Memory B cell (primary cell): Measurements from ENCODE around the gene ZBED1.

ENCODE experiments used
- ATAC-seq: fragments of 150-1000 bp; cut with Tn5 transposase; 2 replicates; pipeline ENCODE4 v1.10.0; 2021; ENCODE audit warnings: low read depth, mild to moderate bottlenecking, moderate library complexity
- DNase-seq, 2 donors: peaks; one replicate each; pipeline ENCODE4 v3.0.0; 2022; ENCODE audit warnings: low spot score in 2 of 2
- H3K27ac Mint-ChIP-seq: one replicate; pipeline ENCODE4 v1.8.0; 2022; ENCODE audit warnings: mild to moderate bottlenecking, moderate library complexity, mixed read lengths
- H3K27me3 Mint-ChIP-seq: one replicate; pipeline ENCODE4 v1.8.0; 2022; ENCODE audit warnings: mixed read lengths
- H3K36me3 Mint-ChIP-seq: one replicate; pipeline ENCODE4 v1.8.0; 2022; ENCODE audit warnings: mild to moderate bottlenecking, mixed read lengths
- H3K4me1 Mint-ChIP-seq: one replicate; pipeline ENCODE4 v1.8.0; 2022; ENCODE audit warnings: mixed read lengths
- H3K4me3 Mint-ChIP-seq: one replicate; pipeline ENCODE4 v1.8.0; 2022; ENCODE audit warnings: mild to moderate bottlenecking, moderate library complexity, mixed read lengths
- H3K9me3 Mint-ChIP-seq: one replicate; pipeline ENCODE4 v1.8.0; 2022; ENCODE audit warnings: mixed read lengths

ZBED1 gene

DNA sequence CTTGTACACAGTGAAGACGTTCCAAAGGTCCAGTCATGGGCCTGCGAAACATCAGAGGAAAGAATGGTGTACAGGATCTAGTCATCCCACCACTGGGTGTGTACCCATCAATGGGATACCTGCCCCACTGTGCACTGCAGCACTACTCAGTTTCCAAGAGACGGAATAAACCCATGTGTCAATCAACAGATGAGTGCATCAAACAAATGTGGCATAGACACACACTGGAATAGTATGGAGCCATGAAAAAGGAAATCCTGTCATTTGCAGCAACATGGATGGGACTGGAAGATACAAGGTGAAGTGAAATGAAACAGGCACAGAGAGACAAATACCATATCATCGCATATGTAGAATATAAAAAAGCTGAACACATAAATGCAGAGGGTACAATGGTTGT, 48.0 kb downstream of the ZBED1 start:
- no peaks in the 10 kb centered on the region for H3K9me3 Mint-ChIP-seq
- peaks cover 28% of the 10 kb centered on the region for H3K36me3 Mint-ChIP-seq
- no peak overlapping the region for H3K27ac Mint-ChIP-seq
- ATAC-seq (no peak), DNase-seq (no peak)
- H3K4me1 Mint-ChIP-seq: peaks cover 13% of the 10 kb centered on the region
- no peak overlapping the region for H3K4me3 Mint-ChIP-seq
- no peaks in the 10 kb centered on the region for H3K27me3 Mint-ChIP-seq

GRCh38 chrX:2452317-2452784, 48.4 kb downstream of the ZBED1 start:
- Mint-ChIP-seq H3K4me1 (peaks cover 13% of the 10 kb centered on the region), H3K27me3 (no peaks in the 10 kb centered on the region), H3K4me3 (no peak overlapping the region), H3K36me3 (peaks cover 32% of the 10 kb centered on the region), H3K27ac (no peak overlapping the region), H3K9me3 (no peaks in the 10 kb centered on the region)
- DNase-seq: no peak
- no peak for ATAC-seq

DNA sequence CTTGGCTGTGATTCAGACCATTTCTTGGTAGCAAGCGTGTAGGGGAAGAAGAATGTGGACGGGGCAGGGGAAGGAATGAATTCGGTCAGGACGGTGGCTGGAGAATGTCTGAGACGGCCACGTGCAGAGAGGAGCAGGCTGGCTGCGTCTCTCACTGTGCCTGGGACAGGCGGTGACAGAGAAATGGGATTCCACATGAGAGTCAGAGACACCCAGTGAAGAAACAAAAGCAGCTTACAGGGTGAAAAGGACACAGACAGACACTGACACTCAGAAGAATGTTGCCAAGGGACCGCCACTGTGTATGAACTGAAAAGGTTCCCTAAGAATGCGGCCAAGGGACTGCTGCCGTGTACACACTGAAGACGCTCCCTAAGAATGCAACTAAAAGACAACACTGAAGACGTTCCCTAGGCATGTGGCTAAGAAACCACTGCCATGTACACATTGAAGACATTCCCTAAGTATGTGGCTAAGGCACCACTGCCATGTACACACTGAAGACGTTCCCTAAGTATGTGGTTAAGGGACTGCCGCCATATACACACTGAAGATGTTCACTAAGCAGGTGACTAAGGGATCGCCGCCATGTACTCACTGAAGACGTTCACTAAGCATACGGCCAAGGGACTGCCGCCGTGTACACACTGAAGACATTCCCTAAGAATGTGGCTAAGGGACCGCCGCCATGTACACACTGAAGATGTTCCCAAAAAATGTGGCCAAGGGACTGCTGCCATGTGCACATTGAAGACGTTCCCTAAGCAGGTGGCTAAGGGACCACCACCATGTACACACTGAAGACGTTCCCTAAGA, 49.1 kb downstream of the ZBED1 start:
- no peak overlapping the region for H3K4me3 Mint-ChIP-seq
- peaks cover 34% of the 10 kb centered on the region for H3K36me3 Mint-ChIP-seq
- DNase-seq: no peak

DNA sequence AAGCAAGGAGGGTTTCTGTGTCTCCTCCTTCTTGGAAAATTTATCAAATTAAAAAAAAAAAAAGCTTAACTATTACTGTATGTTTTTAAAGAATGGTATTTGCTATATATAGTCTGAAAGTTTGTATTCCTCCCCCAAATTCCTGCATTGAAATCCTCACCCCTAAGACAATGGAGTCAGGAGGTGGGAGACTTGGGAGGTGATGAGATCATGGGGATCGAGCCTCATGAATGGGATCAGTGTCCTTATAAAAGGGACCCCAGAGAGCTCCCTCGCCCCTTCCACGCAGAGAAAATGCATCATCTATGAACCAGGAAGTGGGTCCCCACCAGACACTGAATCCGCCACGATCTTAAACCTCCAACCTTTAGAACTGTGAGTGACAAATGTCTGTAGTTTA, 50.1 kb downstream of the ZBED1 start:
- H3K36me3 Mint-ChIP-seq: peaks cover 34% of the 10 kb centered on the region
- no peak overlapping the region for H3K27ac Mint-ChIP-seq
- H3K4me1 Mint-ChIP-seq: peaks cover 14% of the 10 kb centered on the region
- no peaks in the 10 kb centered on the region for H3K9me3 Mint-ChIP-seq
- no peak for ATAC-seq
- H3K27me3 Mint-ChIP-seq: no peaks in the 10 kb centered on the region
- no peak for DNase-seq
- no peak overlapping the region for H3K4me3 Mint-ChIP-seq

More for the DNA sequence above, 49.1 kb downstream of the ZBED1 start:
- peaks cover 13% of the 10 kb centered on the region for H3K4me1 Mint-ChIP-seq
- ATAC-seq: no peak
- no peak overlapping the region for H3K27ac Mint-ChIP-seq
- no peaks in the 10 kb centered on the region for H3K27me3 Mint-ChIP-seq
- no peaks in the 10 kb centered on the region for H3K9me3 Mint-ChIP-seq

DNA sequence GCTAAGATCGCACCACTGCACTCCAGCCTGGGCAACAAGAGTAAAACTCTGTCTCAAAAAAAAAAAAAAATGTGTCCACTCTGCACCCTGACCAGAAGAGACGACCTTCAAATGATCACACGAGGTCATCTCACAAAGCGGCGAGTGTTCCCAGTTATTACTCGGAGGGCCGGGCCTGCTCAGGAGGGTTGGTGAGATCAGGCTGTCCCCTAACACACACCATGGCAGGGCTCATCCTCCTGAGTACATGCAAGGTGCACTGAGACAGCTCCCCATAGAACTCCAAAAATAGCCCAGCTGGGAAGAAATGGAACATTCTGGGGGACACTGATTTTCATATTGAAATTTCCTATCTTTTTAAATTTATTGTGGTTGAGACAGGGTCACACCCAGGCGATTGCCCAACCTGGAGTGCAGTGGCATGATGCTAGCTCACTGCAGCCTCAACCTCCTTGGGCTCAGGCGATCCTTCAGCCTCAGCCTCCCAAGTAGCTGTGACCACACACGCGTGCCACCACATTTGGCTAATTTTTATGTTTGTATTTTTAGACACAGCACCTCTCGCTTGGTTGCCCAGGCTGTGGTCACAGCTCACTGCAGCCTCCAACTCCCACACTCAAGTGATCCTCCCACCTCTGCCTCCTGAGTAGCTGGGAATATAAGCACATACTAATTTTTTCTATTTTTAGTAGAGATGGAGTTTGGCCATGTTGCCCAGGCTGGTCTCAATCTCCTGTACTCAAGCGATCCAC, 51.5 kb downstream of the ZBED1 start:
- peak; percentile 76 for ATAC-seq
- peaks cover 34% of the 10 kb centered on the region for H3K36me3 Mint-ChIP-seq
- peaks cover 14% of the 10 kb centered on the region for H3K4me1 Mint-ChIP-seq
- H3K27me3 Mint-ChIP-seq: no peaks in the 10 kb centered on the region
- H3K4me3 Mint-ChIP-seq: no peak overlapping the region
- H3K9me3 Mint-ChIP-seq: no peaks in the 10 kb centered on the region
- H3K27ac Mint-ChIP-seq: no peak overlapping the region
- peak in 1 of 2 donors; percentile 0 for DNase-seq

DNA sequence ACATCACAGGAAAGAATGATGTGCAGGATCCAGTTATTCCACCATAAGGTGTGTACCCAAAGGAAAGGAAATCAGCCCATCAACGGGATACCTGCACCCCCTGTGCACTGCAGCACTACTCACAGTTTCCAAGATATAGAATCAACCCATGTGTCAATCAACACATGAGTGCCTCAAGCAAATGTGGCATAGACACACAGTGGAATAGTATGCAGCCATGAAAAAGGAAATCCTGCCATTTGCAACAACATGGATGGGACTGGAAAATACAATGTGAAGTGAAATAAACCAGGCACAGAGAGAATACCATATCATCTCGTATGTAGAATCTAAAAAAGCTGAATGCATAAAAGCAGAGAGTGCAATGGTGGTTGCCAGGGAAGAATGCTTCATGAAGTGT, 53.3 kb downstream of the ZBED1 start:
- no peak for ATAC-seq
- Mint-ChIP-seq H3K27ac (no peak overlapping the region), H3K9me3 (no peaks in the 10 kb centered on the region), H3K4me3 (no peak overlapping the region), H3K36me3 (peaks cover 28% of the 10 kb centered on the region), H3K27me3 (no peaks in the 10 kb centered on the region), H3K4me1 (peaks cover 14% of the 10 kb centered on the region)
- no peak for DNase-seq

- H3K9me3 Mint-ChIP-seq: no peaks in the 10 kb centered on the region
- no peaks in the 10 kb centered on the region for H3K27me3 Mint-ChIP-seq
- peaks cover 24% of the 10 kb centered on the region for H3K36me3 Mint-ChIP-seq
- no peak for DNase-seq
- peaks cover 14% of the 10 kb centered on the region for H3K4me1 Mint-ChIP-seq
- no peak overlapping the region for H3K27ac Mint-ChIP-seq
- H3K4me3 Mint-ChIP-seq: no peak overlapping the region
- ATAC-seq: no peak
These were observed 54.0 kb downstream of the ZBED1 start for GRCh38 chrX:2446815-2447214.

GRCh38 chrX:2445662-2446623, 54.8 kb downstream of the ZBED1 start:
- no peak for DNase-seq
- Mint-ChIP-seq H3K36me3 (peaks cover 24% of the 10 kb centered on the region), H3K27me3 (no peaks in the 10 kb centered on the region), H3K4me1 (peaks cover 13% of the 10 kb centered on the region), H3K9me3 (no peaks in the 10 kb centered on the region), H3K27ac (no peak overlapping the region), H3K4me3 (no peak overlapping the region)
- no peak for ATAC-seq

DNA sequence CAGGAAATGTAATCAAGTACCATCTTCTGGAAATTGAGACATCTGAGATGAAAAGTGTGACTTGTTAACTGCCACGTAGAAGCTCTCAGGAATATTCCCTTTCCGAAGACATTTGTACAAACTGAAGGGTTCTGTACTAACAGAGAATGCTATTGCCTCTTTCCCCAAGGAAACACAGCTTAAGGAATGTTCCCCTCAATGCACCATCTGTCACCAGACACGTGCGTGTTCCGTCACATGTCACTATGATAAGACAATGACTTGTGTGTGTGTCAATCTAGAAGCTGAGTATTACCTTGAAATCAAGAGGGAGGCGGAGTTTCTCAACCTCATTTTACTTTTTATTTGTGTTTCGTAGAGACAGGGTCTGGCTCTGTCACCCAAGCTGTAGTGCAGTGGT, 58.1 kb downstream of the ZBED1 start:
- DNase-seq: no peak
- no peak for ATAC-seq
- no peak overlapping the region for H3K4me3 Mint-ChIP-seq
- H3K9me3 Mint-ChIP-seq: no peaks in the 10 kb centered on the region
- H3K27me3 Mint-ChIP-seq: no peaks in the 10 kb centered on the region
- no peak overlapping the region for H3K27ac Mint-ChIP-seq
- peaks cover 33% of the 10 kb centered on the region for H3K36me3 Mint-ChIP-seq
- H3K4me1 Mint-ChIP-seq: peaks cover 5% of the 10 kb centered on the region

GRCh38 chrX:2441466-2441865, 59.3 kb downstream of the ZBED1 start:
- no peaks in the 10 kb centered on the region for H3K9me3 Mint-ChIP-seq
- ATAC-seq (no peak), DNase-seq (no peak)
- H3K4me1 Mint-ChIP-seq: peaks cover 7% of the 10 kb centered on the region
- peaks cover 29% of the 10 kb centered on the region for H3K36me3 Mint-ChIP-seq
- H3K27ac Mint-ChIP-seq: no peak overlapping the region
- H3K27me3 Mint-ChIP-seq: no peaks in the 10 kb centered on the region
- no peak overlapping the region for H3K4me3 Mint-ChIP-seq

DNA sequence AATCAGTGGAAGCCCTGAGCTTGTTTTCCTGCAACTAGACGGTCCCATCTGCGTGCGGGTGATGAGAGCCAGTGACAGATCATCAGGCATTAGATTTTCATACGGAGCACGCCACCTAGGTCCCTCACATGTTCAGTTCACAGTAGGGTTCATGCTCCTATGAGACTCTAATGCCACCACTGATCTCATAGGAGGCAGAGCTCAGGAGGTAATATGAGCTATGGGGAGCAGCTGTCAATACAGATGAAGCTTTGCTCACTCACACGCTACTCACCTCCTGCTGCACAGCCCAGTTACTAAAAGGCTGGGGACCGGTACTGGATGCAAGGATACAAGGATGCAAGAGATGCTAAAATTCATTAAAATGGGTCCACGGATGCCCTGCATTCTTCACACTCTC, 61.2 kb downstream of the ZBED1 start:
- Mint-ChIP-seq H3K36me3 (peaks cover 32% of the 10 kb centered on the region), H3K27ac (no peak overlapping the region), H3K27me3 (no peaks in the 10 kb centered on the region), H3K4me1 (peaks cover 8% of the 10 kb centered on the region), H3K4me3 (no peak overlapping the region), H3K9me3 (no peaks in the 10 kb centered on the region)
- ATAC-seq (no peak), DNase-seq (no peak)
